NCI-H146 (cell line): ENCODE results near the gene KIAA1217.
"Not testable (repeated sequence)": the region's sequence is repeated elsewhere in the genome, so short reads cannot be mapped to it uniquely, and the experiment has no call there.

Experiments
- DNase-seq: peaks from one replicate; lab custom pipeline; 2025; lab: John Stamatoyannopoulos, UW

Gene KIAA1217

DNA sequence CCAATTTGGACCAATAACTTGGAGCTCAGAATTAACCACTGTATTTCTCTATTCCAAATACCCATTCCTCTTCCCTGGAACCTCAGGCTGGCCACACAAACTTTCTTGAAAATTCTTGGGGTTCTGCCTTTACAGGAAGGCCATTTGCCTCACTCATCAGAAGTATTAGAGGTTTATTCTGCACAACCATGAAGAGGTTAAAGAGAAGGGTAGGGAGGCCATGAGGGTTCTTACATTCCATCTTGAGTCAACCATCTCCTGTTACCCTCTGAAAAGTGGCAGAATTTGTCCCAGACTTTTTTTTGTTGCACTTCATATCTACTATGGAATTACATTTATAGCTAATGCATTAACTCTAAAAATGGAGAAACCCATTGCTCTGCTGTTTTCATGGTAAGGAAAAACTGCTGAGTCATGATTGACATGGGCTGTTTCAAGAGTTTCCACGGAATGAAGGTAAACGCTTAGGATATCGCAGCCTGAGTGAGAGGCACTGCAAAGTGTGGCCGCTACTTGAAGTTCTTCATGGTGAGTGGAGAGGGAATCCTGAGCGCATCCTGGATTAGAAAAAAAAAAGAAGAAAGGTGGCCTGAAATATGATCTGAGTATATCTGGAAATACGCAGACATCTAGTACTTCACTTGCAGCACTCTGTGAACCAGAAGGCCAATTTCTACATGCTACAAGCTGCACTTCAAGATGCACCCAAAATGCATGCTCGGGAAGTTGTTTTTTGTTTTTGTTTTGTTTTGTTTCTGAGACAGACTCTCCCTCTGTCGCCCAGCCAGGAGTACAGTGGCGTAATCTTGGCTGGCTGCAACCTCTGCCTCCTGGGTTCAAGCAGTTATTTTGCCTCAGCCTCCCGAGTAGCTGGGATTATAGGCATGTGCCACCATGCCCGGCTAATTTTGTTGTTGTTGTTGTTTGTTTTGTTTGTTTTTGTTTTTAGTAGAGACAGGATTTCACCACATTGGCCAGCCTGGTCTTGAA lies 83.7 kb downstream of the KIAA1217 start:
- no peak for DNase-seq

DNA sequence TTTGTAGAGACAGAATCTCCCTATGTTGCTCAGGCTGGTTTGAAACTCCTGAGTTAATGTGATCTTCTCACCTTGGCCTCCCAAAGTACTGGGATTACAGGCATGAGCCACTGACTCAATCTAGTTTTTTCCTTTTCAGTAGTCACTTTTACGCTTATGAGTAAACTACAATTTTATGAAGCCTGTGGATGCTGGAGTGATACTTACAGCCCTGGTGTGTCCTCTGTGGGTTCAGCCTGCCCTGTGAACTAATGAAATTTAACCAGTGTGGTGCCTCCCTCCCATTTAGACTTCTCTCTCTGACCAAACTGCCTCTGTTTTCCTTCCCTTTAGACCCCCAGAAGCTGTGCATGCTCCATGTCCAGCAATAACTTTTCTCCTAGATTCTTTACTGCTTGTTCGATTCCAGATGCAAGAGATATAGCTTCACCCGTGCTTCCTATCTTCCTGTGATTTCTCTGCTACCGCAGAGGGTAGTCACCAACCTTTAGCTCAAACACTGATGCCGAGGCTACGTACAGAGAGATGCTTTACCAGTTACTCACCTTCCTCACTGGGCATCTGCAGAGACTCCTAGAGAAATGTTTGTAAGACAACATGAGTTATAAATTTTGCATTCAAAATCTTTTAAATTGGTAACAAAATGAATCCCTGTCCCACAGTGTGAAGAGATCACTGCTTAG lies 90.8 kb downstream of the KIAA1217 start:
- no peak for DNase-seq

DNA sequence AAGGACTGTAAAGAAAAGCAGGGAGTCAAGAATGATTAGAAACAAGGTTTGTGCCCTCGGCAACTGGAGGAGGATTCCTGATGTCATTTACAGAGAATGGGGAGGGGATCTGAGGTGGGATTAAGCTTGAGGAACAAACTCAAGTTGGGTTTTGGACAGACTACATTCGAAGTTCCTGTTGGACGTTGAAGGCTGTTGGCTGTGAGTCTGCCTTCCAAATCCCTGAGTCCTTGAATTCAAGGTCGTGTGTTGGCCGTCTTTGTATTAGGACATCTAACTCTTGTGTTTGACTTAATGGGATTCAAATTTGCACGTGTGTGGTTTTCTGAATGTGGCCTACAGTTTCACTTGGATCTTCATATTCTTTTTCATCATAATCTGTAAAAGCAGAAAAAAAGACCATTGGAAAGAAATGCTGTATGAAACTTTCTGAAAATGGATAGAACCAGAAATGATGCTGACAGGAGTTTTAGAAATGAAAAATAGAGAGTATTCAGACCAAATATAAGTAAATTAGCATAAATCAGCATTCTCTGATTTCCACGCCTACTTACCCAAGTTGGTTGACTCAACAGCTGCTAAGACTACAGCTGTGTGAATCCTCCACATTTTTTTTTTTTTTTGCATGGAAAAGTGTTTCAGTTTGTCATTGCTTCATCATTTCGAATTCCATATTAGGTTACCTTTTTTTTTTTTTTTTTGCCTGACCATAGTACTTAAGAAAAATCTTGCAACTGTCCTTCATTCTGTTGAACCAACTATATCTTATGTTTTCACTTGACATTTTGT lies 94.8 kb downstream of the KIAA1217 start:
- DNase-seq = no peak

DNA sequence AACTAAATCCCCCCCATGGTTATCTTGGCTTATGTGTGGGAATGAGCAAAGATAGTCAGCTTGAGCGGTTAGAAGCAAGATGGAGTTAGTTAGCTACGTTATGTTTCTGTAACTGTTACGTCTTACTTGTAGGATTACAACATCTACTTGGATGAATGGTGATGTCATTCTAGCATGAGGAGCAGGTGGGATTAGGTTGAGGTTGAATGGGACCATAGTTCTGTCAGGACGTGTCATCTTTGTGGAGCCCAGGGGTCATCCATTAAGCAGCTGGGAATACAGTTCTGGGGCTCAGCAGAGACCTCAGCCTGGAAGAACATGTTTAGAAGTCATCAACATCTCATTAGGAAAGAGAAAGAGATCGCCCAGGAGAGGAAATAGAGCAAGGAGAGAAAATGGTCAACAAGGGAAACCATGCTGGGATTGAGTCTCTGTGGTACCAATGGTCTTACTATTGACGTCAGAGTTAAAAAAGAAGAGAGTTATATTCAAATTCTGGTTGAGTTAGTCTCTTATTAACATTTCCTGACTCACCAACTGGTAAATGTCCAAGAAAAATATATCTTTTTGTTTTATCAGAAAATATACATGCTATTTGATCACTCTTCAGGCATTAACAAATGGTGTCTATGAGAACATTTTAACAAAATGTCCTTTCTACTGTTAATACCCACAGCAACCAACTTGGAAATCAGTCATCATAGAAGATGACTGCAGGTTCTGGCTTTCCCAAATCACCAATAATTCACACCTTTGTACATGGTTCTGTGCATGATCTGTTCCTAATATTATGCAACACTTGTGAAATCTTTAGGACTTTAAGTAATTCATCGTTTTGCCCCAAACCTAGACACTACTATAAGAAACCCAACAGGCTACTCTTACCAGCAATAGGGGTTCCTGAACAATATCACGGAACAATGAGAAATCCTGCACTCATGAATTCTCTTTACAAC lies 96.9 kb downstream of the KIAA1217 start:
- DNase-seq = no peak

DNA sequence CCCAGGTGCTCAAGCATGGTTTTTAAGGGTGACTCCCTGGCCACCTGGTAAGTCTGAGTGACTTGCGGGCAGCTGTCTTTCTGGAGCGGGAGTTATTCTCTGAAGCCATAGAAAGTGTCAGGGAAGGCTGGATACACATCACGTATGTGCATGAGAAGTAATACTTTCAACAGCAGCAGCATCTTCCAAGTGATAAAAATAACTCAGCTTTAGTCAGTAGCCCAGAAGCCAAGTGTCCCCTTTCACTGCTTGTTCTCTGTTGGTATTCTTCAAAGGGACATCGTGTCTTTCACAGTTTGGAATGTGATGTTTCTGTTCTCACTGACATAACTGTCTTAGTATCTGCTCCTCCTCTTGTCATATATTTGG lies 97.6 kb downstream of the KIAA1217 start:
- no peak for DNase-seq

DNA sequence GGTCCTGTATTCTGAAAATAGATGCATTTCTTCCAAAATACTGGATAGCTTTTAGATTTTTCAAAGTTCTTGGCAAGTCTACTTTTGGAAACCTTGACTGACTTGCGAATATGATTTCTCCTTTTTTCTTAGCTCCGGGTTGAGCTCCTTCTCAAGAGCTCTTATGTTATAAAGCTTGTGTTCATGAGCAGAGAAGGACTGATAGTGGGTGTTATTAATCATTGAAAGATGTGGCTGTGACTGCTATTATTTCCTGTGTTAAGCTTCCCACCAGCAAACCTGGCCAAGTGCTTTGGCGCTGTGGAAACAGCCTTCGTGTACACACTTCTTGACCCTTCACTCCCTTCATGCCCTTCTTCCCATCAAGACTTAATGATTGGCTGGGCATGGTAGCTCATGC lies 98.2 kb downstream of the KIAA1217 start:
- no peak for DNase-seq

DNA sequence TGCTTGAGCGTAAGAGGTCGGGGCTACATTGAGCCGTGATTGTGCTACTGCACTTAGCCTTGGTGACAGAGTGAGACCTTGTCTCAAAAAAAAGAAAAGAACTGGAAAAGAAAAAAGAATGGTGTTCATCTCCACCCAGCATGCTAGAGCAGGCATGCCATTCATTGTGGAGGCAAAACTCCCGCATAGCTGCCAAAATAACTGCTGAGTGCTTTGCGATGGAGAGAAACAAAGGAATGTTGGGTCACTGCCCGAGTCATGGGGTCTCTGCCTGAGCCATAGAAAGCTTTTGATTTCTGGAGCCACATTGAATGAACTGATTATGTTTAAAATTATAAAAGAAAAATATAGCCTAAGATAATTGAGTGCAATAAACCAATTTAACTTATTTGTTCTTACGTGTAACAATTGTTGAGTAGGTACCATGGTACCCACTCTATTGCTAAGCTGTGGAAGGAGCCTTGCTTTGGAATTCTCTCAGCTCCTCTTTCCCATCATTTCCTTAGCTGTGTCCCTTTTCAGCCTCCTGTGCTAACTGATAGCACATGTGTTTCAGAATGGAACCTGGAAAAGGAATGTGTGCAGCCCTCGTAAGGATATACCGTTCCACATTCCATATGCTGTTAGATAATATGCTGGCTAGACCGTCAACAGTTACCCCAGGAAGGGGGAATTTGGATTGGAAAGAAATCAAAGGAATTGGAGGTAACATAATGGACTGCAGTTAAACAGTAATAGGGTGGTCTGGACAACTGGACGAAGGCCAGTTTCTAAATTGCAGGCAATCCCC lies 99.0 kb downstream of the KIAA1217 start:
- DNase-seq = no peak

DNA sequence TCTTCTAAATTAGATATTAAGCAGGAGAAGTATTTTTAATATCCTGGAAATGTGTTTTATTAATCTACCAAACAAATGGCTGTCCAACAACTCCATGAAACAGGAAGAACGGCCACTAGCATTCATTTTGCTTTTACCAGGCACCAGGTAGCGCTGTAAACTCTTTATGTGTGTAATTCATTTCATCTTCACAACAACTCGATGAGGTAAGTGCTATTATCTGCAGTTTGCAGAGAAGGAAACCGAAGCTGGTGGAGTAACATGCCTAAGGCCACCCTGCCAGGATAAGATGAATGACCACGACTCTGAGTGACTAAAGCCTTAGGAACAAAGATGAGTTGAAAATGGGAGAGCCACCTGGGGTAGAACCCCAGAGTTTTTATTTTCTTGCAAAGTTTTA lies 101.2 kb downstream of the KIAA1217 start:
- DNase-seq = no peak

DNA sequence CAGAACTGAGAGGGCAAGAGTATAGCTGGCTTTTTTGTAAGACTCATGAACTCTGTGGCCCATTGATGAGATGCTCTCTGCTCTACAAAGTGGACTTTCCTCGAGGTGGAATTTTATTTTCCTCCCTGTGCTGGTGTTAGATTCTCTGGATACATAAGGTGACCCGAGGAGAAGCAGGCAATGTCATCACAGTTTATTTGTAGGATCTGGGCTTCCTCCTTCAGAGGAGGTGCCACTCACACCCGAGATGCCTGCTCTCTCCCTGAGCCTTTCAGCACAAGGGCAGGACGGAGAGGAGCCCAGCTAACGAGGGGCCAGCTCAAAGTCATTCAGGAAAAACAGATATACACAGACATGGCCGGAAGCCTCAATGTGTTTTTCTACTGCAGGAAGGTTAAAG lies 103.0 kb downstream of the KIAA1217 start:
- no peak for DNase-seq

DNA sequence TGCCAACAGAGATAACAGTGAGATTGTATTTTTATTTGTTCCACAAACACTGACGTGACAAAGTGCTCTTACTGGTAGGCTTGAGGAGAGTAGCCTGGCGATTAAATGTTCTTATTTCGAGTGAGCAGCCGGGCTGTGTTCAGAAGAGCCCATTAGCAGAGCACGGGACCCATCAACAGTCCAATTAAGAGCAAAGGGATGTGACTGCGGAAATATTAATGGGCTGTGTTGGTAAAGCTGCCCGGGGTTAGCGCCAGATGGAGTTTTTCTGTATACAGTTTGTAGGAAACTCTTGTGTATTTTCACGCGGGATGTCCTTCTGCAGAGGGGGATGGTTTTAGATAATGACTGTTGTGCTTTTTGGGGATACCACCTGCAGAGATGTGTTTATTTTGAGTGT lies 104.3 kb downstream of the KIAA1217 start:
- no peak for DNase-seq

DNA sequence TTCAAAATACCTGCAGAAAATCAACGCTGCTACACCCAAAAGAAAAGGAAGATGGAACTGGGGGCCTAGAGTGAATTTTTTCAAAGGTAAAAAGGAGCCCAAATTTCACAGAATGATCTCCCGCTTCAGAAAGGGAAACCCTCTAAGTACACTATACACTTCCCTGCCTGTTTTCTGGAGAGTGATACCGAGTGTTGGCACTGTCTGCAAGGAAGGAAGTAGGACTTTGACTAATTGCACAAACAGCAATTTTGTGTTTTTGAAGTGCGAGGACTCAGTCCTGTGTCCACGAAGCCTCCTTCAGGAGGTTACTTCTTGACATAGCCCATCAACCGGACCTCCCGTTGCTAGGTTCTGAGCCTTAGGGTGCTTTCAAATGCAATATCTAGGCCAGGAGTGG lies 106.3 kb downstream of the KIAA1217 start:
- DNase-seq = no peak

DNA sequence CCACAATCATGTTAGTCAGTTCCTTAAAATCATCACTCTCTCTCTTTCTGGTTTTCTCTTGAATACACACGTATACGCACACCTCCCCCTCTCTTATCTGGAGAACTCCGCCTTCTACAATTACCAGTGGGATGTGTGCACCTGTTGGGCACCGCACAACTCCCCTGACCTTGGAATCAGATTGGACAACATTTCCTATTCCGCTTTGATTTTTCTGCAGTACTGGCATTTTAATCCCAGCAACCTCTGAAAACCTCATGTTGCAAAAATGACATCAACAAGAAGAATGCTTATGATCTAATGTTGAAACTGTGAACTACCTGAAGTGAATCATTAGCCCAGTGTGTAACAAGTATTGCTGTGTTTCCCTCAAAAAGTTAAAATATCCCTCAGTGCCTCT lies 109.6 kb downstream of the KIAA1217 start:
- DNase-seq = no peak

DNA sequence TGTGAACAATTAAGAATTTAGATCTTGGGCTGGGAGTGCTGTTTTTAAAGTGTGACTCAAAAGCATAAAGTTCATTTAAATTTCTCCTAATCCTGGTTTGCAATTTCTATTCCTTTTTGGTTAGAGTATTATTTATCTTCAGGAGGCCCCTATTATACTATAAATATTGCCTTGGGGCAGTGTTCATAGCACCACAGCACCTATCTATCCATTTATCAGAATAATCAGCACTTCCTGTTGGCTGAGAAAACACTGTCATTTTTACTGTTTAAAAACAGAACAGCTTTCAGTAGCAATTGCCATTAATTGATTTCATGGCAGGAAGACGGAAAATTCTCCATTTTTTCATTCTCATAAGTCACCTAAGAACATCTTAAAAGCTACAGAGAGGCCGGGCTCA lies 111.4 kb downstream of the KIAA1217 start:
- DNase-seq = no peak

DNA sequence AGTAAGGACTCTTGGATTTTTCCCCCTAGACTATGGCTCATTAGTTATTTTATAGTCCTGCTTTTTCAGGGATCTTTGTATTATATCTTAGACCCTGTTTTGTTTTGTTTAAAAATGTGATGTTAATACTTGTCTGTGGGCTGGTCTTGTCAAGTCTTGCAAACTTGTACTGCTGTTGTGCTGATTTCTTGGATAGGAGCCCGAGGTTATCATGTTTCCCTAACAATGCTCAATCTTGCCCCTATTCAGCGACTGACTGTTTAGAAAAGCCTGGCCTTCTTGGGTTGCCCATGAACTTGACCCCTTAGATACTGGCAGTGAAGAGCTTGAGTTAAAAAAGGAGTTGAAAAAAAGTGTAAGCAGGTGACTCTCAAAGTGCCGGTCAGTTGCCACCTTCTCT lies 115.7 kb downstream of the KIAA1217 start:
- no peak for DNase-seq

DNA sequence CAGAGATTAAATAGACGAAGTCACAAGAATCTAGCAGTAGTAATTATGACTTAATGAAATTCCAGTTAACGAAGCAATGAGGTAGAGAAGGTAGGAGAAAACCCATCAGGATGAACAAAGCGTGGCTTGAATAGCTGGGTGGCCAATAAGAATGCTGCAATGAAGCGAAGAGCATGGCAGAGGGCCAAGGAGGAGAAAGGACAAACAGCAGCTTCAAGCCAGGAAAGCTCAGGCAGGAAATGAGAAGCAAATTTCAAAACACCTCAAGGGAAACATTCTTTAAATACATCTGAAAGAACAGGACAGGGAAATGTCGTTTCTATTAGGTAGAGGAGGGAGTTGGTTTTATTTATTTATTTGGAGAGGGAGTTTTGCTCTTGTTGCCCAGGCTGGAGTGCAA lies 122.5 kb downstream of the KIAA1217 start:
- DNase-seq = no peak

DNA sequence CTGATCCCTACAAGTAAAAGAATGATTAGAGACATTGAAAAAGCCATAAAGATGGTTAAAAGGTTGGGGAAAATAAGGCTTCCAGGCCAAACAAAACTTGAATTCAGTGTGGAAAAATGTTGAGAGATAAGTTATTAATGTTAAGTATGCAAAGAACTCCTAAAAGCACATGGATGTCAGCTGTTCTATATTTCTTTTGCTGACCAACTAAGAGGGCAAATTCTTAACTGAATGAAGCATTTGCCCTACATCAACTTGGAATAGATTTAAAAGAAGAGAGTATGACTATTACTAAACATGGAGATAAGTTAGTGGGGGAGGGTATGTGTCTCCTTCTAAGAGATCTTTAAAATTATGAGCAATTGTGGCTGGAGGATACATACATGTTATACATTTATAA lies 124.8 kb downstream of the KIAA1217 start:
- no peak for DNase-seq

DNA sequence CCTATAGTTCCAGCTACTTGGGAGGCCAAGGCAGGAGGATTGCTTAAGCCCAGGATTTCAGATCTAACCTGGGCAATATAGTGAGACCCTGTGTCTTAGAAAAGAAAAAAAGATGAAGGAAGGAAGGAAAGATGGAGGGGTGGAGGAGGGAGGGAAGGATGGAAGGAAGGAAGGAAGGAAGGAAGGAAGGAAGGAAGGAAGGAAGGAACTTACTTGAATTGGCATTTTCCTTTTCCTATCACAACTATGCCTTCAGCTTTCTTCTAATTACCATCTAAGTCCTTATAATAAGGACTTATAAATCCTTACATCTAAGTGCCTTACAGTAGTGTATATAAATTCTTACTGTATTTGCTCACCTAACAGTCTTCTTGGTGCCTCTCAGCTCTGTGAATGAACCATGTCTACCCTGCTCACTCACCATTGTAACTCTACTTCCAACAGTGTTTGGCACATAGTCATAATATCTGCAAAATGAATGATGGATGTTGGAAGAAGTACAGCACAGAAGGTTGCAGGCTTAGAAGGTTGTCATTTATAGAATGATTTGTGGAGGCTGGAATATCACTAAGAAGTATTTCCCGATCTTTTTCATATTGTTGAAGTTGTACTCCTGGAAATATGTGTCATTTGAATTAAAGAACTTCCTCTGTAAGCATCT lies 125.5 kb downstream of the KIAA1217 start:
- no peak for DNase-seq

DNA sequence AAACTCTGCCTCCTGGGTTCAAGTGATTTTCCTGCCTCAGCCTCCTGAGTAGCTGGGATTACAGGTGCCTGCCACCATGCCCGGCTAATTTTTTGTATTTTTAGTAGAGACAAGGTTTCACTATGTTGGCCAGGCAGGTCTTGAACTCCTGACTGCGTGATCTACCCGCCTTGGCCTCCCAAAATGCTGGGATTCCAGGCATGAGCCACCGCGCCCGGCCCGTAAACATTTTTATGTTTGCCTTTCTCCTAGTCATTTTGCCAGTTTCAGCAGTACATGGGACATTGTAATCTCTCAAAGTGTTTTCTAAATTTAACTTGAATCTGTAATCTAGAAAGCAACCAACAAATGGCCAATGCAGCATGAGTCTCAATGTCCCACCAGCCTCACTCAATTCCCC lies 128.8 kb downstream of the KIAA1217 start:
- DNase-seq = not testable (repeated sequence)

DNA sequence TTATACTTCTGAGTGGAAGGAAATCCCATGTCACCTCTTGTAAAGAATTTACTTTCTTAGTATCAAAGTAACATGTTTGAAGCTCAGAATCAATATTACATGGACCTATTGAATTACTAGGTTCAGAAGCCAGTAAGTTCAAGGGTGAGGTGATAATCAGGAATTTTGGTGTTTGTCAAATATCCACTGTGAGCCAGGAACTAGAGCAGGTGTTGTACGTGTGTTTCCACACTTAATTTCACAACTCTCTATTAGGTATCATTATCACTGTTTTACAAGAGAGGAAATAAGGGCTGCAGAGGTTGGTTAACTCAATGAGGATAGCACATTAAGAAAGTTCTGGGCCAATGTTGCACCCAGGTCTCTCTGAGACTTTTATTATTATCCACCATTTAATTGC lies 130.4 kb downstream of the KIAA1217 start:
- DNase-seq = no peak

DNA sequence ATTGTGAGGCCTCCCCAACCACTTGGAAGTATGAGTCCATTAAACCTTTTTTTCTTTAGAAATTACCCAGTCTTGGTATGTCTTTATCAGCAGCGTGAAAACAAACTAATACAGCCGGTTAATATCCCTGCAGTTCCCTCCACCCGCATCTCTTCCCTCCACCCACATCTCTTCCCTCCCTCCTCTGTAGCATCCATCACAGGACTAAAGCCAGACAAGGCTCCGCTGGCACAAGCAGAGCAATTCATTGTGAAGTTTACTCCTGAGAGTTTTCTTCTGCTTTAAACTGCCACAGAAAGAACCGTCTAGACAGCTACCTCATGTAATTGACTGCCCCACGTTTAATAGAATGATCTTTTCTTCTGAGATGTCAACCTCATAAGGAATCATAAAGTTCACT lies 131.5 kb downstream of the KIAA1217 start:
- no peak for DNase-seq
